Stimulated activated CD8-positive, alpha-beta memory T cell treated with anti-CD3 and anti-CD28 coated beads, Interleukin-15, amount 100 ng/mL, for 48 hours (primary cell): Measurements from ENCODE around the gene B4GALNT4.
"Not testable (repeated sequence)": the region's sequence is repeated elsewhere in the genome, so short reads cannot be mapped to it uniquely, and the experiment has no call there.

Experiments
- DNase-seq, 2 donors: peaks; one replicate each; pipeline ENCODE4 v3.0.0-alpha.2; 2020; ENCODE audit warnings: low read depth in 2 of 2

Gene B4GALNT4

GRCh38 chr11:422249-422656, 53.0 kb downstream of the B4GALNT4 start:
- no peak for DNase-seq

- no peak for DNase-seq
Measured at GRCh38 chr11:424232-424631, 54.9 kb downstream of the B4GALNT4 start.

GRCh38 chr11:424766-425165, 55.5 kb downstream of the B4GALNT4 start:
- DNase-seq, result not testable (repeated sequence)

- no peak for DNase-seq
Measured at GRCh38 chr11:425301-425700, 56.0 kb downstream of the B4GALNT4 start.

GRCh38 chr11:426851-427250, 57.6 kb downstream of the B4GALNT4 start:
- DNase-seq, result no peak

GRCh38 chr11:428295-428694, 59.0 kb downstream of the B4GALNT4 start:
- DNase-seq, result no peak

GRCh38 chr11:429391-429790, 60.1 kb downstream of the B4GALNT4 start:
- no peak for DNase-seq

- DNase-seq, result no peak
Measured at GRCh38 chr11:429931-430456, 60.7 kb downstream of the B4GALNT4 start.
